ENCODE measurements around the gene AK1.

- TF ChIP-seq CTCF (IDR thresholded peaks at IDR 0.05 in 2 of 3, conservative IDR thresholded peaks at IDR 0.05 in 1 of 3; ENCODE audit: control insufficient read depth in 2 of 3, extremely low read depth in 1 of 3, insufficient read depth in 1 of 3, low read depth in 3 of 3, low read length in 3 of 3) (no peak), HSF1 (IDR thresholded peaks at IDR 0.05; ENCODE audit: low read depth, low read length) (no peak), ASH2L (IDR thresholded peaks at IDR 0.05; ENCODE audit: borderline replicate concordance, low read depth) (no peak)
These were observed 46.3 kb upstream of the AK1 start for GRCh38 chr9:127923771-127924170.

Data from GM12878 (cell line).